HCT116 (cell line): Measurements from ENCODE around the gene ICA1L. TPM values are rescaled to one million over a fixed set of nuclear protein-coding genes. Genes with fewer than 3 reads are reported as not detected.
"Not testable (repeated sequence)": the region's sequence is repeated elsewhere in the genome, so short reads cannot be mapped to it uniquely, and the experiment has no call there.

Experiments used
- ATAC-seq: fragments of 200-7000 bp; cut with Tn5 transposase; 2 replicates; pipeline ENCODE4 v1.9.1; 2020; ENCODE audit warnings: mild to moderate bottlenecking, moderate library complexity
- BruUV-seq: library from RNA; stranded (reverse); fragments of 400-500 nt; replicated peaks from 2 replicates; lab custom pipeline; 2021; lab: Mats Ljungman, UMichigan
- CTCF ChIA-PET: fragments of 300-600 bp; sonication (Branson Sonifier 250); formaldehyde crosslinking; loops from one replicate; lab custom pipeline; 2021; ENCODE audit warnings: antibody characterized with exemption; lab: Charles Lee
- POLR2A ChIA-PET: fragments of 300-600, 350-600 bp; sonication (Branson Sonifier 250); formaldehyde crosslinking; loops from one replicate; lab custom pipeline; 2021; ENCODE audit warnings: antibody characterized with exemption; lab: Charles Lee
- RAD21 ChIA-PET, 2 experiments: fragments of 300-600 bp; sonication (Branson Sonifier 250); formaldehyde crosslinking; loops; one replicate each; lab custom pipeline; 2023; ENCODE audit warnings: low total read pairs in 2 of 2; ENCODE audit not compliant: uncharacterized antibody in 2 of 2, unreplicated experiment in 2 of 2, low non-redundant PET in 1 of 2; lab: Charles Lee
- DNase-seq: peaks from one replicate; pipeline ENCODE4 v3.0.0-alpha.2; 2010; ENCODE audit warnings: low read depth, low spot score
- H2AFZ ChIP-seq: fragments of 200-600 bp; shearing (Covaris generic), sonication (generic); 2 replicates; pipeline ENCODE4 v1.6.1; 2017; ENCODE audit warnings: low read depth, mixed run types, mixed read lengths, antibody characterized with exemption, low read length; ENCODE audit not compliant: poor library complexity, severe bottlenecking
- H3K27ac ChIP-seq: 2 replicates; pipeline ENCODE4 v1.5.1; 2012; ENCODE audit warnings: low read depth, low read length
- H3K27me3 ChIP-seq: fragments of 200-600 bp; sonication (generic); 2 replicates; pipeline ENCODE4 v1.6.1; 2016; ENCODE audit warnings: mixed run types, low read length, mixed read lengths; ENCODE audit not compliant: insufficient read depth
- H3K36me3 ChIP-seq, 2 experiments: fragments of 200-500 bp in 1 of 2; fragments of 200-600 bp in 1 of 2; sonication (Bioruptor generic) in 1 of 2; sonication (generic) in 1 of 2; 2 replicates each; pipeline versions ENCODE4 v1.5.1 to v1.6.1; 2014 to 2016; ENCODE audit warnings: low read length in 2 of 2, inconsistent platforms in 1 of 2, mixed read lengths in 1 of 2, mixed run types in 1 of 2; ENCODE audit not compliant: insufficient read depth in 2 of 2, control insufficient read depth in 1 of 2
- H3K4me1 ChIP-seq, 2 experiments: fragments of 200-600 bp in 1 of 2; sonication (generic) in 1 of 2; 2 replicates each; pipeline versions ENCODE4 v1.5.1 to v1.6.1; 2012 to 2017; ENCODE audit warnings: low read length in 2 of 2, inconsistent platforms in 1 of 2, mild to moderate bottlenecking in 1 of 2, mixed read lengths in 1 of 2, mixed run types in 1 of 2, moderate library complexity in 1 of 2; ENCODE audit not compliant: insufficient read depth in 2 of 2, control insufficient read depth in 1 of 2
- H3K4me2 ChIP-seq: fragments of 200-600 bp; sonication (generic); 2 replicates; pipeline ENCODE4 v1.6.1; 2017; ENCODE audit warnings: mixed run types, low read length, mixed read lengths
- H3K4me3 ChIP-seq, 2 experiments: fragments of 200-600 bp in 1 of 2; sonication (generic) in 1 of 2; replicated peaks in 1 of 2; 2 replicates each; pipeline ENCODE4 v1.5.1; 2011 to 2016; ENCODE audit warnings: low read length in 2 of 2, control low read depth in 1 of 2, low read depth in 1 of 2, mild to moderate bottlenecking in 1 of 2, mixed read lengths in 1 of 2, mixed run types in 1 of 2
- H3K79me2 ChIP-seq: fragments of 200-600 bp; sonication (generic); 2 replicates; pipeline ENCODE4 v1.6.1; 2017; ENCODE audit warnings: mild to moderate bottlenecking, mixed run types, low read length, moderate library complexity, mixed read lengths; ENCODE audit not compliant: insufficient read depth
- H3K9ac ChIP-seq: fragments of 200-600 bp; sonication (generic); 2 replicates; pipeline ENCODE4 v1.6.1; 2016; ENCODE audit warnings: low read length, mixed read lengths
- H3K9me2 ChIP-seq: fragments of 200-600 bp; sonication (generic), shearing (Covaris generic); 2 replicates; pipeline ENCODE4 v1.6.1; 2017; ENCODE audit warnings: mixed run types, mild to moderate bottlenecking, moderate library complexity; ENCODE audit not compliant: insufficient read depth
- H3K9me3 ChIP-seq, 2 experiments: fragments of 200-500 bp in 1 of 2; fragments of 200-600 bp in 1 of 2; sonication (Bioruptor generic) in 1 of 2; sonication (generic) in 1 of 2; 2 replicates each; pipeline ENCODE4 v1.6.1; 2014 to 2017; ENCODE audit warnings: low read length in 2 of 2, mixed read lengths in 2 of 2, inconsistent platforms in 1 of 2, low read depth in 1 of 2, mild to moderate bottlenecking in 1 of 2, mixed run types in 1 of 2, moderate library complexity in 1 of 2; ENCODE audit not compliant: control insufficient read depth in 1 of 2, insufficient read depth in 1 of 2
- H4K20me1 ChIP-seq: fragments of 200-600 bp; sonication (generic), shearing (Covaris generic); 2 replicates; pipeline ENCODE4 v1.6.1; 2017; ENCODE audit warnings: mixed run types, mild to moderate bottlenecking, moderate library complexity; ENCODE audit not compliant: insufficient read depth
- ATF3 ChIP-seq: IDR thresholded peaks from 2 replicates; pipeline ENCODE4 v1.6.1; 2012
- CBX3 ChIP-seq: IDR thresholded peaks from 2 replicates; pipeline ENCODE4 v1.6.1; 2012; ENCODE audit warnings: low read depth
- CEBPB ChIP-seq: IDR thresholded peaks from 2 replicates; pipeline ENCODE4 v1.6.1; 2012; ENCODE audit warnings: low read depth
- EGR1 ChIP-seq: IDR thresholded peaks from 2 replicates; pipeline ENCODE4 v1.6.1; 2012; ENCODE audit warnings: low read depth
- ELF1 ChIP-seq: IDR thresholded peaks from 2 replicates; pipeline ENCODE4 v1.6.1; 2012; ENCODE audit warnings: low read depth, borderline replicate concordance
- EZH2 ChIP-seq: fragments of 200-600 bp; sonication (generic); IDR thresholded peaks from 2 replicates; pipeline ENCODE4 v1.6.1; 2017; ENCODE audit warnings: antibody characterized with exemption, mixed run types
- EZH2phosphoT487 ChIP-seq: fragments of 200-600 bp; IDR thresholded peaks from 2 replicates; pipeline ENCODE4 v1.6.1; 2018; ENCODE audit warnings: antibody characterized with exemption, borderline replicate concordance
- FOSL1 ChIP-seq: IDR thresholded peaks from 2 replicates; pipeline ENCODE4 v1.6.1; 2012; ENCODE audit warnings: low read depth
- JUND ChIP-seq: IDR thresholded peaks from 2 replicates; pipeline ENCODE4 v1.6.1; 2012
- POLR2A ChIP-seq: IDR thresholded peaks from 2 replicates; pipeline ENCODE4 v1.7.0; 2011; ENCODE audit warnings: borderline replicate concordance; ENCODE audit not compliant: insufficient read depth, insufficient read length; ENCODE audit errors: extremely low read depth
- RAD21 ChIP-seq: IDR thresholded peaks from 2 replicates; pipeline ENCODE4 v1.6.1; 2012; ENCODE audit warnings: low read depth, mild to moderate bottlenecking
- REST ChIP-seq: IDR thresholded peaks from 2 replicates; pipeline ENCODE4 v1.6.1; 2012; ENCODE audit warnings: low read depth
- SP1 ChIP-seq: IDR thresholded peaks from 2 replicates; pipeline ENCODE4 v1.6.1; 2012; ENCODE audit warnings: low read depth
- YY1 ChIP-seq: IDR thresholded peaks from 2 replicates; pipeline ENCODE4 v1.6.1; 2011; ENCODE audit warnings: low read length, low read depth, moderate library complexity, mild to moderate bottlenecking; ENCODE audit not compliant: insufficient replicate concordance; ENCODE audit errors: extremely low read depth
- intact Hi-C: fragments of 100-400 bp; cut with micrococcal nuclease; formaldehyde crosslinking; loops from 2 replicates; pipeline ENCODE4 v1.10.0; 2022
- total RNA-seq: library from RNA; stranded (reverse); gene quantifications from one replicate; pipeline ENCODE4 v1.2.1, GENCODE V29; 2021; ENCODE audit not compliant: unreplicated experiment
- TF ChIP-seq, protein P1 (sequence below): IDR thresholded peaks from 2 replicates; pipeline ENCODE4 v1.6.1; 2011; ENCODE audit warnings: mild to moderate bottlenecking, low read length, moderate library complexity; ENCODE audit not compliant: insufficient replicate concordance; ENCODE audit errors: extremely low read depth

ICA1L gene
- total RNA-seq, 1 experiment from 2014 or later: 2.5 TPM

DNA sequence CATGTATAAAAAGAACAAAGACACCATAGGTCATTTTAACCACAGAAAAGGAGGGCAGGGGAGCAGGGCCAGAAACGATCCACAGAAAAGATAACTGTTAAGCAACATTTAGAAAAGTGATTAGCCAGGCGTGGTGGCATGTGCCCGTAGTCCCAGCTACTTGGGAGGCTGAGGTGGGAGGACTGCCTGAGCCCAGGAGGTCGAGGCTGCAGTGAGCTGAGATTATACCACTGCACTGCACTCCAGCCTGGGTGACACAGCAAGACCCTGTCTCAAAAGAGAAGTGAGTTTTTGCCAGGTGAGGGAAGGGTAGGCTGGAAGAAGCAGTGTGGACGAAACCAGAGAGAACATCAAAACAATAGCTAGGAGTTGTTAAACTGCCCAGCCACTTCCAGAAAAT lies 36.6 kb upstream of the ICA1L start:
- Histone ChIP-seq H3K9ac (no peak overlapping the region), H2AFZ (no peak overlapping the region), H3K36me3 (peaks cover 5 to 22% of the 10 kb centered on the region in 2 experiments), H3K4me2 (no peak overlapping the region), H3K27me3 (no peaks in the 10 kb centered on the region), H4K20me1 (no peaks in the 10 kb centered on the region), H3K9me2 (no peaks in the 10 kb centered on the region), H3K27ac (no peak overlapping the region), H3K79me2 (peaks cover 84% of the 10 kb centered on the region), H3K4me3 (no peak overlapping the region), H3K9me3 (no peaks in the 10 kb centered on the region; a peak in 1 of 4 replicates), H3K4me1 (peaks cover 0 to 10% of the 10 kb centered on the region in 2 experiments; a peak in 2 of 4 replicates)
- ChIA-PET POLR2A (no interaction called here), CTCF (no interaction called here), RAD21 (no interaction called here)
- intact Hi-C loops: no loop called here
- no peak for ATAC-seq
- no peak for DNase-seq
- no TSS peak for BruUV-seq
- TF ChIP-seq ATF3 (no peak), ELF1 (no peak), RAD21 (no peak), EZH2 (no peak), CBX3 (no peak), YY1 (no peak), EGR1 (no peak), FOSL1 (no peak), JUND (no peak), POLR2A (no peak), EZH2phosphoT487 (no peak), SP1 (no peak), CEBPB (no peak), REST (no peak)
- TF ChIP-seq, protein P1, sequence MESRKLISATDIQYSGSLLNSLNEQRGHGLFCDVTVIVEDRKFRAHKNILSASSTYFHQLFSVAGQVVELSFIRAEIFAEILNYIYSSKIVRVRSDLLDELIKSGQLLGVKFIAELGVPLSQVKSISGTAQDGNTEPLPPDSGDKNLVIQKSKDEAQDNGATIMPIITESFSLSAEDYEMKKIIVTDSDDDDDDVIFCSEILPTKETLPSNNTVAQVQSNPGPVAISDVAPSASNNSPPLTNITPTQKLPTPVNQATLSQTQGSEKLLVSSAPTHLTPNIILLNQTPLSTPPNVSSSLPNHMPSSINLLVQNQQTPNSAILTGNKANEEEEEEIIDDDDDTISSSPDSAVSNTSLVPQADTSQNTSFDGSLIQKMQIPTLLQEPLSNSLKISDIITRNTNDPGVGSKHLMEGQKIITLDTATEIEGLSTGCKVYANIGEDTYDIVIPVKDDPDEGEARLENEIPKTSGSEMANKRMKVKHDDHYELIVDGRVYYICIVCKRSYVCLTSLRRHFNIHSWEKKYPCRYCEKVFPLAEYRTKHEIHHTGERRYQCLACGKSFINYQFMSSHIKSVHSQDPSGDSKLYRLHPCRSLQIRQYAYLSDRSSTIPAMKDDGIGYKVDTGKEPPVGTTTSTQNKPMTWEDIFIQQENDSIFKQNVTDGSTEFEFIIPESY: no peak

DNA sequence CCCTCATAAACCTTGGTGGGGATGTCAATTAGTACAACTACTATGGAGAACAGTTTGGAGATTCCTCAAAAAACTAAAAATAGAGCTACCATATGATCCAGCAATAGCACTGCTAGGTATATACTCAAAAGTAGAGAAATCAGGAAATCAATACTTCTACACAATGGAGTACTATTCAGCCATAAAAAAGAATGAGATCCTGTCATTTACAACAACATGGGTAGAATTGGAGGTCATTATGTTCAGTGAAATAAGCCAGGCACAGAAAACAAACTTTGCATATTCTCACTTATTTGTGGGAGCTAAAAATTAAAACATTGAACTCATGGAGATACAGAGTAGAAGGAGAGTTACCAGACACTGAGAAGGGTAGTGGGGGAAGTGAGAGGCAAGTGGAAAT lies 33.9 kb upstream of the ICA1L start:
- CTCF ChIA-PET, H4K20me1 ChIP-seq, RAD21 ChIA-PET, H3K9me2 ChIP-seq, H3K27me3 ChIP-seq, BruUV-seq, H2AFZ ChIP-seq, DNase-seq, intact Hi-C loops, H3K4me1 ChIP-seq, ATAC-seq, POLR2A ChIA-PET, H3K4me3 ChIP-seq, H3K9ac ChIP-seq, H3K4me2 ChIP-seq, H3K9me3 ChIP-seq, H3K27ac ChIP-seq: not testable (repeated sequence)
- Histone ChIP-seq H3K36me3 (peaks cover 8 to 33% of the 10 kb centered on the region in 2 experiments), H3K79me2 (peaks cover 94% of the 10 kb centered on the region)
